22Rv1 (cell line): ENCODE measurements around the gene USP19.

Experiments
- H3K27ac ChIP-seq: fragments of 450-650 bp; 2 replicates; pipeline ENCODE4 v1.5.1; 2017
- ZFX ChIP-seq: fragments of 450-650 bp; IDR thresholded peaks from 2 replicates; pipeline ENCODE4 v1.6.1; 2017; ENCODE audit warnings: antibody characterized with exemption, borderline replicate concordance
- TF ChIP-seq, protein P1 (sequence below): fragments of 450-650 bp; IDR thresholded peaks from 2 replicates; pipeline ENCODE4 v1.5.1; 2017; ENCODE audit warnings: mild to moderate bottlenecking

The USP19 gene

DNA sequence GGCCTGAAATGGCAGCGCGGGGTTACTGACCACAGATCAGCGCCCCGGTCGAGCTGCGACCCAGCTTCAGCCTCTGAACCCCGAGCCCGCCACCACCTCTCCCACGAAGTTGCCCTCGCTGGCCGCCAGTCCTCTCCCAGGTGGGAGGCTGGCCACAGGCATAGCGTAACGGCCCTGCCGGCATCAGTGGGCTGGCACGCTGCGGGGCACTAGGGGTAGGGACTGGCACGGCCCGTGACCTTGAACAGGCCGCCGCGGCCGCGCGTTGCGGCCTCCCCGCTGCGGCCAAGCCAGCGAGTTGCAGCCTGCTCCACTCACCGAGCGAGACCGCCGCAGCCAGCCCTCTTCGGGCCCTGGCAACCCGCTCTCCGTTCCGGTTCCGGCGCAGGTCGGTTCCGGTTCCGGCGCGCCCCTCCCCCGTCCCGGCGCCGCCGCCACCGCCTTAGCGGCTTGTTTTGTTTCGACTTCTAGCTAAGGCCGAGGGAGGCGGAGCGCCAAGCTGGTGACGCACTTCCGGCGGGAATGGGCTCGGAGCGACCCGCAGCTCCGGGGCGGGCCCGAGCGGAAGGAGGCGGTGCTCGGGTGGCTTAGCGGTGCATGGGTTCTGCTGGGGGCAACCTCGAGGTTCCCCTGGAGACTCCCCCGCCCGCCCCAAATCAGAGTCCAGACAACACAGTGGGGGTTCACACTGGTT lies at the start of gene USP19:
Gene USP19 (minus strand): TSS at position 386 of the 694 bp plus-strand sequence. CDS start 1,678 bp downstream, outside the sequence.
- H3K27ac ChIP-seq, result peak within 1 kb of the TSS; percentile 97
- TF ChIP-seq, protein P1, sequence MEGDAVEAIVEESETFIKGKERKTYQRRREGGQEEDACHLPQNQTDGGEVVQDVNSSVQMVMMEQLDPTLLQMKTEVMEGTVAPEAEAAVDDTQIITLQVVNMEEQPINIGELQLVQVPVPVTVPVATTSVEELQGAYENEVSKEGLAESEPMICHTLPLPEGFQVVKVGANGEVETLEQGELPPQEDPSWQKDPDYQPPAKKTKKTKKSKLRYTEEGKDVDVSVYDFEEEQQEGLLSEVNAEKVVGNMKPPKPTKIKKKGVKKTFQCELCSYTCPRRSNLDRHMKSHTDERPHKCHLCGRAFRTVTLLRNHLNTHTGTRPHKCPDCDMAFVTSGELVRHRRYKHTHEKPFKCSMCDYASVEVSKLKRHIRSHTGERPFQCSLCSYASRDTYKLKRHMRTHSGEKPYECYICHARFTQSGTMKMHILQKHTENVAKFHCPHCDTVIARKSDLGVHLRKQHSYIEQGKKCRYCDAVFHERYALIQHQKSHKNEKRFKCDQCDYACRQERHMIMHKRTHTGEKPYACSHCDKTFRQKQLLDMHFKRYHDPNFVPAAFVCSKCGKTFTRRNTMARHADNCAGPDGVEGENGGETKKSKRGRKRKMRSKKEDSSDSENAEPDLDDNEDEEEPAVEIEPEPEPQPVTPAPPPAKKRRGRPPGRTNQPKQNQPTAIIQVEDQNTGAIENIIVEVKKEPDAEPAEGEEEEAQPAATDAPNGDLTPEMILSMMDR, result no peak
- no peak for TF ChIP-seq ZFX

DNA sequence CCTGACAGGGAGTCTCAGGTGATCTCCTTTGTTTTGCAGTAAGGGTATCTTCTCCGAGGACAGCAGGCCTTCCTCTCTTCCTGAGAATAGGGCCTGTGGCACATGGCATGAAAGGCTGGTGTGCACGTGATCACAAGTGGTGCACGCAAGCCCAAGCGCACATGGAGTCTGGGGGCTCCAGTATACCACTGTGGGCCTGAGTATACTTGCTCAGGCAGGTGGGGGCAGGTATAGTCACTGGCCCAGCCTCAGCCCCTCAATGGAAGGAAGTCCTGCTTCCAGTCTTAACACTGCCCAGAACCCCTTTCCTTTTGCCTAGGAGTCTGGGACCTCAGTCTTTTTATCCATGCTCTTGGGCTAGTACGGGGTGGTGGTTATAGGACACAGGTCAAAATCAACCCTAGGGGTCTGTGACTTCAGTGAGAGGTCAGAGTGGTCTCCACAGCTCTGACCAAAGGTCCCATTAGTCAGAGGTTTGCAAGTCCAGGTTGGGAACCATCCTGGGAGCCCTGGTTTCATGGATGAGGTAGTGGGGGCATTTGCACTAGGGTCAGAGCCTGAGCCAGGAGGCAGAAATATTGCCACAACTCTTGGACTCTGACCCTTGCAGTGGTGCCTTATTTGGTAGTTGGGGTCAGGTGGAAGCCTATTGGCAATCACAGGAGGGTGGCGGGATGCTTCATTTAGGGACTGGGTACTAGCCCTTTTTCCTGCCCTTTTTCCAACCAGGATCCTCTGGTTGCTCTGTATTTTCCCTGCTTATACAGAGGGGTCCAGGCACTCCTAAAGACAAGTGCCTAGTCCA lies 46.3 kb upstream of the USP19 start:
- H3K27ac ChIP-seq, result peak overlapping the region; percentile 62

GRCh38 chr3:49165771-49166751 lies 45.4 kb upstream of the USP19 start, which contains the start of gene CCDC71:
Gene CCDC71, minus strand, starts transcription at chr3:49166331. Its CDS starts 2,123 bp downstream, at chr3:49164208.
- H3K27ac ChIP-seq, result peak within 1 kb of the TSS; percentile 62
- TF ChIP-seq, protein P1, result no peak
- no peak for TF ChIP-seq ZFX

More for the DNA sequence above, 46.3 kb upstream of the USP19 start:
- no peak for TF ChIP-seq ZFX
- TF ChIP-seq, protein P1, result no peak

- no peak for TF ChIP-seq ZFX
- TF ChIP-seq, protein P1, result no peak
- H3K27ac ChIP-seq, result peak overlapping the region; percentile 62
Observed at GRCh38 chr3:49164983-49165720, 44.5 kb upstream of the USP19 start.

GRCh38 chr3:49163609-49164008 lies 43.0 kb upstream of the USP19 start:
- H3K27ac ChIP-seq, result no peak overlapping the region
- no peak for TF ChIP-seq ZFX
- TF ChIP-seq, protein P1, result no peak

- no peak for TF ChIP-seq ZFX
- TF ChIP-seq, protein P1, result no peak
- H3K27ac ChIP-seq, result no peak overlapping the region
Observed at GRCh38 chr3:49162751-49163419, 42.3 kb upstream of the USP19 start.
